Mesenchymal stem cell (in vitro differentiated cells and primary cell): Measurements from ENCODE around the gene IRS1. TPM values are rescaled to one million over a fixed set of nuclear protein-coding genes. Genes with fewer than 3 reads are reported as not detected.

Experiments used
- DNase-seq: peaks from one replicate; pipeline ENCODE4 v3.0.0-alpha.2; 2013
- H2AFZ ChIP-seq: one replicate; pipeline ENCODE4 v1.6.1; 2013; ENCODE audit warnings: low read depth, mild to moderate bottlenecking, control low read depth, inconsistent platforms, low read length, moderate library complexity
- H2AK5ac ChIP-seq: 2 replicates; pipeline ENCODE4 v1.6.1; 2013; ENCODE audit warnings: low read length, moderate library complexity, mild to moderate bottlenecking, inconsistent platforms; ENCODE audit not compliant: severe bottlenecking
- H2BK120ac ChIP-seq: one replicate; pipeline ENCODE4 v1.6.1; 2013; ENCODE audit warnings: low read depth, mild to moderate bottlenecking, inconsistent platforms, low read length, moderate library complexity
- H2BK12ac ChIP-seq, 2 experiments: one replicate each; pipeline ENCODE4 v1.6.1; 2013; ENCODE audit warnings: inconsistent platforms in 2 of 2, low read length in 2 of 2, mild to moderate bottlenecking in 2 of 2, moderate library complexity in 2 of 2, control low read depth in 1 of 2
- H2BK15ac ChIP-seq: one replicate; pipeline ENCODE4 v1.6.1; 2013; ENCODE audit warnings: mild to moderate bottlenecking, low read depth, inconsistent platforms; ENCODE audit not compliant: poor library complexity, severe bottlenecking
- H2BK5ac ChIP-seq: 2 replicates; pipeline ENCODE4 v1.6.1; 2013; ENCODE audit warnings: low read depth, mild to moderate bottlenecking, low read length, control low read depth, inconsistent platforms; ENCODE audit not compliant: poor library complexity, severe bottlenecking
- H3K14ac ChIP-seq, 2 experiments: one replicate each; pipeline ENCODE4 v1.6.1; 2013; ENCODE audit warnings: inconsistent platforms in 2 of 2, low read length in 2 of 2, control low read depth in 1 of 2, mild to moderate bottlenecking in 1 of 2, moderate library complexity in 1 of 2
- H3K18ac ChIP-seq, 2 experiments: one replicate each; pipeline ENCODE4 v1.6.1; 2013; ENCODE audit warnings: inconsistent platforms in 2 of 2, low read length in 2 of 2, control low read depth in 1 of 2, low read depth in 1 of 2, mild to moderate bottlenecking in 1 of 2
- H3K23ac ChIP-seq, 2 experiments: one replicate each; pipeline ENCODE4 v1.6.1; 2013; ENCODE audit warnings: inconsistent platforms in 2 of 2, low read length in 2 of 2, mild to moderate bottlenecking in 2 of 2, moderate library complexity in 2 of 2, control low read depth in 1 of 2
- H3K27ac ChIP-seq: 2 replicates; pipeline ENCODE4 v1.5.1; 2013; ENCODE audit warnings: mild to moderate bottlenecking, moderate library complexity, low read length, control low read depth, inconsistent platforms; ENCODE audit not compliant: poor library complexity, severe bottlenecking
- H3K27me3 ChIP-seq, 2 experiments: 2 replicates each; pipeline versions ENCODE4 v1.6.1 to v1.7.0; 2013; ENCODE audit warnings: low read length in 2 of 2, mild to moderate bottlenecking in 2 of 2, moderate library complexity in 2 of 2, control low read depth in 1 of 2, inconsistent platforms in 1 of 2; ENCODE audit not compliant: control insufficient read depth in 1 of 2, insufficient read depth in 1 of 2
- H3K36me3 ChIP-seq, 2 experiments: 2 replicates each; pipeline versions ENCODE4 v1.6.1 to v1.7.0; 2013; ENCODE audit warnings: low read length in 2 of 2, control low read depth in 1 of 2, inconsistent platforms in 1 of 2, low read depth in 1 of 2, mild to moderate bottlenecking in 1 of 2; ENCODE audit not compliant: insufficient read depth in 2 of 2, control insufficient read depth in 1 of 2
- H3K4ac ChIP-seq, 2 experiments: one replicate each; pipeline ENCODE4 v1.6.1; 2013; ENCODE audit warnings: inconsistent platforms in 2 of 2, low read length in 2 of 2, mild to moderate bottlenecking in 2 of 2, moderate library complexity in 2 of 2, control low read depth in 1 of 2, low read depth in 1 of 2
- H3K4me1 ChIP-seq: 2 replicates; pipeline ENCODE4 v1.6.1; 2013; ENCODE audit warnings: low read depth, low read length, control low read depth; ENCODE audit not compliant: control insufficient read depth, insufficient read depth
- H3K4me2 ChIP-seq: 2 replicates; pipeline ENCODE4 v1.6.1; 2013; ENCODE audit warnings: low read length, mild to moderate bottlenecking, inconsistent platforms; ENCODE audit not compliant: poor library complexity, severe bottlenecking
- H3K4me3 ChIP-seq, 2 experiments: 2 replicates each; pipeline versions ENCODE4 v1.5.1 to v1.7.0; 2013; ENCODE audit warnings: low read length in 2 of 2, mild to moderate bottlenecking in 2 of 2, control low read depth in 1 of 2, low read depth in 1 of 2; ENCODE audit not compliant: insufficient read depth in 1 of 2
- H3K79me1 ChIP-seq: replicated peaks from 2 replicates; pipeline ENCODE4 v1.6.1; 2013; ENCODE audit warnings: mild to moderate bottlenecking, control low read depth, low read length, inconsistent platforms; ENCODE audit not compliant: poor library complexity, severe bottlenecking
- H3K9ac ChIP-seq: 2 replicates; pipeline ENCODE4 v1.7.0; 2013; ENCODE audit warnings: mild to moderate bottlenecking, low read length, moderate library complexity
- H3K9me3 ChIP-seq: 2 replicates; pipeline ENCODE4 v1.7.0; 2013; ENCODE audit warnings: mild to moderate bottlenecking, low read length; ENCODE audit not compliant: control insufficient read depth
- H4K8ac ChIP-seq: one replicate; pipeline ENCODE4 v1.6.1; 2013; ENCODE audit warnings: inconsistent platforms, mild to moderate bottlenecking, low read length, moderate library complexity
- H4K91ac ChIP-seq: one replicate; pipeline ENCODE4 v1.6.1; 2013; ENCODE audit warnings: mild to moderate bottlenecking, low read length, inconsistent platforms
- WGBS: methylation state at CpG from one replicate; pipeline ENCODE4 v1.1.7; 2013; ENCODE audit warnings: mixed read lengths; 5-methylcytosine and 5-hydroxymethylcytosine counted together
- polyA plus RNA-seq, 2 experiments: library from polyadenylated mRNA; stranded (reverse); fragments of 200-250 nt; gene quantifications; one replicate each; pipeline ENCODE4 v1.2.3, GENCODE V29; 2013

Gene IRS1, protein sequence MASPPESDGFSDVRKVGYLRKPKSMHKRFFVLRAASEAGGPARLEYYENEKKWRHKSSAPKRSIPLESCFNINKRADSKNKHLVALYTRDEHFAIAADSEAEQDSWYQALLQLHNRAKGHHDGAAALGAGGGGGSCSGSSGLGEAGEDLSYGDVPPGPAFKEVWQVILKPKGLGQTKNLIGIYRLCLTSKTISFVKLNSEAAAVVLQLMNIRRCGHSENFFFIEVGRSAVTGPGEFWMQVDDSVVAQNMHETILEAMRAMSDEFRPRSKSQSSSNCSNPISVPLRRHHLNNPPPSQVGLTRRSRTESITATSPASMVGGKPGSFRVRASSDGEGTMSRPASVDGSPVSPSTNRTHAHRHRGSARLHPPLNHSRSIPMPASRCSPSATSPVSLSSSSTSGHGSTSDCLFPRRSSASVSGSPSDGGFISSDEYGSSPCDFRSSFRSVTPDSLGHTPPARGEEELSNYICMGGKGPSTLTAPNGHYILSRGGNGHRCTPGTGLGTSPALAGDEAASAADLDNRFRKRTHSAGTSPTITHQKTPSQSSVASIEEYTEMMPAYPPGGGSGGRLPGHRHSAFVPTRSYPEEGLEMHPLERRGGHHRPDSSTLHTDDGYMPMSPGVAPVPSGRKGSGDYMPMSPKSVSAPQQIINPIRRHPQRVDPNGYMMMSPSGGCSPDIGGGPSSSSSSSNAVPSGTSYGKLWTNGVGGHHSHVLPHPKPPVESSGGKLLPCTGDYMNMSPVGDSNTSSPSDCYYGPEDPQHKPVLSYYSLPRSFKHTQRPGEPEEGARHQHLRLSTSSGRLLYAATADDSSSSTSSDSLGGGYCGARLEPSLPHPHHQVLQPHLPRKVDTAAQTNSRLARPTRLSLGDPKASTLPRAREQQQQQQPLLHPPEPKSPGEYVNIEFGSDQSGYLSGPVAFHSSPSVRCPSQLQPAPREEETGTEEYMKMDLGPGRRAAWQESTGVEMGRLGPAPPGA (N-terminal part only)
- polyA plus RNA-seq (2013, experiment 1 of 2), result 30.0 TPM
- polyA plus RNA-seq (2013, experiment 2 of 2), result 28.7 TPM

DNA sequence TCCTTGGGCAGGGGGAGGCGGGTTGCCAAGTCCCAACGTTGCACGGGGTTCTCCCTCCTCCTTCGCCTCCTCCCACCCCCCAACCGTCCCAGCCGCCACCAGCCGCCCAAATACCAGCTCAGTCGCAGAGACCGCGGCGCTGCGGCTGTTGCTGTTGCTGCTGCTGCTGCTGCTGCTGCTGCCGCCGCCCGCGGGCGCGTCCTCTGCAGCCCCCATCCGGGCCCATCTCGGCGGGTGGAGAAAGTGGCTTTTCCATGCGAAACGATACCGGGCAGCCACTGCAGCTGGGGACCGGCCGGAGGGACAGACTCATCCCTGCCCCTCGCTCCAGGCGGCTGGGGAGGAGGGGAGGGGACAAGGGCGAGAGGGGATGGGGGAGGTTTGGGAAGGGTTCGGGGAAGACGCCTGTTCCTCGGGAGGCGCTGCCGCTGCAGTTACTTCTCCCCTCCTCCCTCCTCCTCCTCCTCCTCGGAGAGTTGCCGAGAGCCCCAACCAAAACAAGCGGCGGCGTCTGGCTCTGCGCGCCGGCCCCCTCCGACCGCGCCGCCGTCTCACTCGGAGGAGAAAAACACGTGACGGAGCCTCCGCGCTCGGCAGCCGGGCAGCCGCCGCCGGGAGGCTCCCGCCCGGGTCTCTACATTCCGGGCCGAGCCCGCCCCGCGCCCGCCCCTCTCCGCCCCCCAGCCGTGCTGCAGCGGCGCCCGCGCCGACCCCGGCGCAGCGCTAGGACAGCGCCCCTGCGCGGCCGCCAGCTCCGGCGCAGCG is at the start of gene IRS1:
TSS of gene IRS1 (minus strand) at position 610 of the 765 bp plus-strand sequence. CDS start 1,082 bp downstream, outside the sequence.
- H3K4ac ChIP-seq, result peak within 1 kb of the TSS; percentile 94 to 98
- peak within 1 kb of the TSS; percentile 42 for H2AFZ ChIP-seq
- peak within 1 kb of the TSS; percentile 99 for H2BK15ac ChIP-seq
- H3K27ac ChIP-seq, result peak within 1 kb of the TSS; percentile 84
- peak within 1 kb of the TSS; percentile 98 for H2BK120ac ChIP-seq
- H3K23ac ChIP-seq, result peak within 1 kb of the TSS in 1 of 2 experiments; percentile 99
- no peaks in the 10 kb centered on the region for H3K79me1 ChIP-seq
- peaks cover 37% of the 10 kb centered on the region for H3K4me1 ChIP-seq
- peak within 1 kb of the TSS; percentile 45 to 90 for H2BK12ac ChIP-seq
- peak within 1 kb of the TSS; percentile 69 to 98 for H3K14ac ChIP-seq
- peak within 1 kb of the TSS; percentile 99 for H3K18ac ChIP-seq
- no peak within 1 kb of the TSS for H2AK5ac ChIP-seq
- no peaks in the 10 kb centered on the region for H3K9me3 ChIP-seq
- H3K9ac ChIP-seq, result peak within 1 kb of the TSS; percentile 95
- under 1% methylated on average over 41 of the region's 82 CpGs for WGBS
- peaks cover 25 to 32% of the 10 kb centered on the region in 2 experiments for H3K36me3 ChIP-seq
- no peaks in the 10 kb centered on the region for H3K27me3 ChIP-seq
- peak within 1 kb of the TSS; percentile 86 for H3K4me3 ChIP-seq
- peak within 1 kb of the TSS; percentile 93 for H4K8ac ChIP-seq
- H2BK5ac ChIP-seq, result peak within 1 kb of the TSS; percentile 93
- DNase-seq, result peak; percentile 89
- peak within 1 kb of the TSS; percentile 98 for H4K91ac ChIP-seq
- peak within 1 kb of the TSS; percentile 77 for H3K4me2 ChIP-seq

DNA sequence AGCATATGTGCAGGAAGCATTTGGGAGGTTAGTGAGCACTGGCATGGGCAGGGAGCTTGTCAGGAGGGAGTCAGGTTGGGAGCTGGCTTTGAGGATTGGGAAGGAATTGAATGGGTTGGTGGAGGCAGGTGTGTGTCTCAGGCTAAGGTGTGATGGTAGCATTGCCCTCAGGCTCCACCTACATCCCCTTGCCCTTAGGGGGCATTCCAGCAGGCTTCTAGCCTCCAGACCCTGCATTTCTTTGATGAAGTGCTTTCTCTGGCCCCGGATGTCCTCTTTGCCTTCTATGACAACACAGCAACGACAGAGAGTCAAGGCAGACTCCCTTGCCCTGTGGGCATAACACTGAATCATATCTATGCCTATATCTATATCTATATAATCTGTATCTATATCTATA is 49.7 kb upstream of the IRS1 start:
- Histone ChIP-seq H3K9ac (no peak overlapping the region), H3K36me3 (peaks cover 0 to 5% of the 10 kb centered on the region in 2 experiments), H2BK15ac (peak overlapping the region; percentile 36), H2BK12ac (no peak overlapping the region), H3K27ac (no peak overlapping the region), H3K27me3 (no peaks in the 10 kb centered on the region), H4K8ac (no peak overlapping the region), H3K18ac (no peak overlapping the region), H3K4me3 (no peak overlapping the region), H3K9me3 (no peaks in the 10 kb centered on the region), H2BK5ac (no peak overlapping the region), H3K4ac (no peak overlapping the region), H3K79me1 (peaks cover 36% of the 10 kb centered on the region), H3K4me2 (no peak overlapping the region), H3K4me1 (no peaks in the 10 kb centered on the region), H4K91ac (no peak overlapping the region), H3K23ac (no peak overlapping the region), H2AK5ac (no peak overlapping the region), H3K14ac (no peak overlapping the region), H2BK120ac (no peak overlapping the region), H2AFZ (no peak overlapping the region)
- WGBS, result no CpG with 5 or more reads among the region's 2 CpGs
- DNase-seq, result no peak

DNA sequence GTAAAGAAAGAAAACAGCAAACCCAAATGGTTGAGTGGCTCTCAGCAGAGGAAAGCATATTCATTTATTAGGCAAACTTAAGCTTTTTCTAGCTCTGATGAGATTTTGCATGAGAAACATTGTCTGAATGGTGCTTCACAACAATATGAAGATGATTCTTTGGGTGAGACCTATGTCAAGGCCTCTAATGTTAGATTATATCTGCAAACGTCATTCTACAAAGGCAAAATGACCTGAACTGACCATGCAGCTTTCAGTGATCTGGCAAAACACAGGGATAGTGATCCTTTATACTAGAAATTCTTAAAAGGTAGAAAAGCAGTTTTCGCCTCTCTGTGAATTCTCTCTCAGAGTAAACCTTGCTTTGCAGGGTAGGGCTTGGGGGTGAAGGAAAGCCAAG is 47.9 kb upstream of the IRS1 start:
- no peak overlapping the region for H3K23ac ChIP-seq
- no peak overlapping the region for H2AK5ac ChIP-seq
- H2BK5ac ChIP-seq, result no peak overlapping the region
- H4K8ac ChIP-seq, result no peak overlapping the region
- no peak overlapping the region for H3K4me3 ChIP-seq
- H3K9ac ChIP-seq, result no peak overlapping the region
- no peaks in the 10 kb centered on the region for H3K27me3 ChIP-seq
- H3K36me3 ChIP-seq, result peaks cover 0 to 5% of the 10 kb centered on the region in 2 experiments
- H3K4ac ChIP-seq, result no peak overlapping the region
- 93% methylated on average over 2 of the region's 2 CpGs for WGBS
- no peak for DNase-seq
- H3K9me3 ChIP-seq, result peaks cover 1% of the 10 kb centered on the region
- peaks cover 34% of the 10 kb centered on the region for H3K79me1 ChIP-seq
- no peak overlapping the region for H3K27ac ChIP-seq
- no peak overlapping the region for H2BK15ac ChIP-seq
- H2BK12ac ChIP-seq, result no peak overlapping the region
- H4K91ac ChIP-seq, result no peak overlapping the region
- H3K18ac ChIP-seq, result no peak overlapping the region
- no peaks in the 10 kb centered on the region for H3K4me1 ChIP-seq
- H2BK120ac ChIP-seq, result no peak overlapping the region
- no peak overlapping the region for H2AFZ ChIP-seq
- no peak overlapping the region for H3K14ac ChIP-seq
- no peak overlapping the region for H3K4me2 ChIP-seq
